ENCODE measurements around the gene IRF6.

DNA sequence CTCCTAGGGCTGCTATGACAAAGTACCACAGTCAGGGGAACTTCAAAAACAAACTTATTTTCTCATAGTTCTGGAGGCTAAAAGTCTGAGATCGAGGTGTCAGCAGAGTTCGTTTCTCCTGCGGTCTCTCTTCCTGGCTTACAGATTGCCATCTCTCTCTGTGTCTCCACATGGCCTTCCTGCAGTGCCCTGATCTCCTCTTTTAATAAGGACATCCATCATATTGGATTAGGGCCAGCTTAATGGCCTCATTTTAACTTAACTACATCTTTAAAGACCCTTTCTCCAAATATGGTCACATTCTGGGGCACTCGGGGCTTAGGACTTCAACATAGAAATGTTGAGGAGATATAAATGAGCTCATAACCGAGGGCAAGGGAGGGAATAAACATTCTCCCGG, 33.8 kb downstream of the IRF6 start:
- TF ChIP-seq, protein P1, sequence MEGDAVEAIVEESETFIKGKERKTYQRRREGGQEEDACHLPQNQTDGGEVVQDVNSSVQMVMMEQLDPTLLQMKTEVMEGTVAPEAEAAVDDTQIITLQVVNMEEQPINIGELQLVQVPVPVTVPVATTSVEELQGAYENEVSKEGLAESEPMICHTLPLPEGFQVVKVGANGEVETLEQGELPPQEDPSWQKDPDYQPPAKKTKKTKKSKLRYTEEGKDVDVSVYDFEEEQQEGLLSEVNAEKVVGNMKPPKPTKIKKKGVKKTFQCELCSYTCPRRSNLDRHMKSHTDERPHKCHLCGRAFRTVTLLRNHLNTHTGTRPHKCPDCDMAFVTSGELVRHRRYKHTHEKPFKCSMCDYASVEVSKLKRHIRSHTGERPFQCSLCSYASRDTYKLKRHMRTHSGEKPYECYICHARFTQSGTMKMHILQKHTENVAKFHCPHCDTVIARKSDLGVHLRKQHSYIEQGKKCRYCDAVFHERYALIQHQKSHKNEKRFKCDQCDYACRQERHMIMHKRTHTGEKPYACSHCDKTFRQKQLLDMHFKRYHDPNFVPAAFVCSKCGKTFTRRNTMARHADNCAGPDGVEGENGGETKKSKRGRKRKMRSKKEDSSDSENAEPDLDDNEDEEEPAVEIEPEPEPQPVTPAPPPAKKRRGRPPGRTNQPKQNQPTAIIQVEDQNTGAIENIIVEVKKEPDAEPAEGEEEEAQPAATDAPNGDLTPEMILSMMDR (IDR thresholded peaks at IDR 0.05), result no peak
- TF ChIP-seq POLR2A (IDR thresholded peaks at IDR 0.05), result no peak
